GM19395 (cell line): Measurements from ENCODE around the gene TTLL6.
"Not testable (repeated sequence)": the region's sequence is repeated elsewhere in the genome, so short reads cannot be mapped to it uniquely, and the experiment has no call there.

Source experiments
- ATAC-seq: cut with Tn5 transposase; IDR thresholded peaks from one replicate; pipeline ENCODE4 v1.9.1; 2021; ENCODE audit warnings: mild to moderate bottlenecking, moderate library complexity; ENCODE audit not compliant: unreplicated experiment

Gene TTLL6

DNA sequence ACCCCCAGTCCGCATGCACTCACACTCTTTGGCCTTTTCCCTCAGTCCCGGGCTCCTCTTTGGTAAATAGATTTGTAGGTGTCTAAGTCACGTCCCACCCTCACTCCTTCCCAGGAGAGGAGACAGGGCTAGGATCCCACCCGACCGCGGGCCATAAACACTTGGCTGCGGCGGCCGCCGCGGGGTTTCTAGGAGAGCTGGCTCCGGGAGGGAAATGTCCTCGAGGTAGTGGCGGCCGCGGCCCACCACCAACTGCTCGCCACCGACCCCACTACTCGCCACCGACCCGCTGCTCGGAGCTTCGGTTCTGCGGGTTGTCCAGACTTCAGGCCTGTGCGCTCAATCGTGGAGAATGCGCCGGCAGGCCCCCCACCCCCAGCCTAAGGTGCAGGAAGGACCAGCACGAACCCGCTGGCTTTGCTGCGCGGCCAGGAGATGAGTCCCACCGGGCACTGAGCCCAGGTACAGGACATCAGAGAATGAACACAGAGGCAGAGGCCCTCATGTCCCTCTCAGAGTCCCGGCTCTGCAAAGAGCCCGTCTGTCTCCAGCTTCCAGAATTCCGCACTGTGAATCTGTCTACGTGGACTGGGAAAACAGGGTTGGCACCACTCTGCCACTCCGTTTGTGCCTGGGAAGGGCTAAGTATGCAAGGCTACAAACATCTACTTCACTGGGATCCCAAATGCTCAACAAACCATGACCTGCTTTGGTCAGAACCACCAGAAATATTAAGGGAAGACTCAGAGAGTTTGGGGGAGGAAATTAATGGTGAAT lies 91.6 kb downstream of the TTLL6 start:
- no peak for ATAC-seq

DNA sequence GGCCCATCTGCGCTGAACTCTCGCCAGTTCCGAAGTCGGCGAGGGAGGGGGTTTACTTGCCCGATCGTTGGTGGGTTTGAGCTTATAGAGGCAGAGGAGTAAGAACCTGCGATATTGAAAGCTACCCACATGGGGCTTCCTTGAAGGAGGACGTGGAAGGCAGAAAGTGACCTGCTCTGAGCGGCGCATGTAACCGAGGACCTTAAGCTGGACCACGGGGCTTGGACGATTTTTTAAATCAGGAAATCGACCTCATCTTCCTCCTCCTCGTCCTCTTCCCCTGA lies 92.1 kb downstream of the TTLL6 start:
- no peak for ATAC-seq

DNA sequence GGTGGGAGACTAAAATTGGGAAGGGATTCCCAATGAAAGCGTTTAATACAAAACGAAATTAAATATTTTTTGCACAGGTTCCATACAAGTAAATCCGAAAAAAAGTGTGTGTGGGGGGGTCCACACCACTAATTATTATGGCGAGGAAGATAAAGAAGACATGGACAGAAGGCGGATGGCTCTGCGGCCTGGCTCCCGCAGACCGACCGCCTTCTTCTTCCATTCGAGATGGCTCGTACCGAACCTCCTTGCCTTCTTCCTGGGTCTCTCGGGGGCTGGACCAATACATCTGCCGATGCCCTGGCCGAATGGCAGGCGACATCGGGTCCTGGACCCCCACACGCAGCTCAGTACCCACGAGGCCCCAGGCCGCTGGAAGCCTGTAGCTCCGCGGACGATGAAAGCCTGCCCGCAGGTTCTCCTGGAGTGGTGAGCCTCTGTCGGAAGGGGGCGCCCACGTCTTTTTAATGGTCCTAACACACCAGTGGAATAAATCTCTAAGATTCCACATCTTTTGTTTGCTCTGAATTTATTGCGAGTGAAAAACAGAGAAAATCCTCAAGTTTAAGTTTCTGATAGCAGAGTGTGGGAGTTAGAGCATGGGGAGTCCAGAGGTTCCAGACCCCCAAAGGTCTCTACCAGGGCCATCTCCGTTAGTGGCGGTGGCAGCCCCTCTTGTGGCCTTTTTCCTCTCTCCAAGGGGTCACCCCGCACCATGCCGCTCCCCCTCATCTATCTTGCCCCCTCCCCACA lies 92.6 kb downstream of the TTLL6 start:
- no peak for ATAC-seq

DNA sequence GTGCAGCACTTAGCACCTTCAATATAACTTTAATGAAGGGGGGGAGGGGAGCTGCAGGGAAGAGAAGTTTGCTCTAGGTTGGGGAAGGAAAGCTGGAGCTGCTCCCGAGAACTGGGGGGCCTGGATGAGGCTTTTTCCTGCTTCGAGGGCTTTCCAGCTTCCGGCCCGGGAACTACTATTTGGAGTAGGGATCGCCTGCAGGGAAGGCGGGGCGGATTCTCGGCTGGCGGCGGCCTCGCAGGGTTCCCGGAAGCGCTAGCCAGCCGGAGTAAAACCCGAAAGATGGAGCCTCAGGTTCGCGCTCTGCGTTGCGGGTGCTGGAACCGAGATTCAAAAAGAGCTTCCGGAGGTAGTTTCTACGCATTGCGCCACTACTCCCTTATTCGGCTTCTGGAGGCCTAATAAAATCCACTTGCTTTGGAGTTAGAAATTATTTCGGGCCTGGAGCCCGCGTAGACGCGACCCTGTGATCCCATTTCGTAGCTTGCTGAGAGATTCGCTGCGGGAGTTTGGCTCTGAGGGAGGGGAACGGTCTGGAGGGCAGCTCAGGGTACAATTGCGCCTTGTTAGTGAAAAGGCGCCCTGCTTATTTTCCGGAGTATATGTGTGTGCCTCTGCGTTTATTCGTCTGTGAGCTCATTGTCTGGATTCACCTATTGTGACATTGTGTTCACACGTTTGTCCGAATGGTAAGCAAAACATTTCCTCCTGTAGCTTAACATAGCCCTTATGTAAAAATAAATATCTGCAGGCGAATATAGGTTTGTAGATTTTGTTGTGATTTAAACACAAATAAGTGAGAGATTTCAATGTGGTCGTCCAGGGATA lies 93.4 kb downstream of the TTLL6 start:
- ATAC-seq = no peak

DNA sequence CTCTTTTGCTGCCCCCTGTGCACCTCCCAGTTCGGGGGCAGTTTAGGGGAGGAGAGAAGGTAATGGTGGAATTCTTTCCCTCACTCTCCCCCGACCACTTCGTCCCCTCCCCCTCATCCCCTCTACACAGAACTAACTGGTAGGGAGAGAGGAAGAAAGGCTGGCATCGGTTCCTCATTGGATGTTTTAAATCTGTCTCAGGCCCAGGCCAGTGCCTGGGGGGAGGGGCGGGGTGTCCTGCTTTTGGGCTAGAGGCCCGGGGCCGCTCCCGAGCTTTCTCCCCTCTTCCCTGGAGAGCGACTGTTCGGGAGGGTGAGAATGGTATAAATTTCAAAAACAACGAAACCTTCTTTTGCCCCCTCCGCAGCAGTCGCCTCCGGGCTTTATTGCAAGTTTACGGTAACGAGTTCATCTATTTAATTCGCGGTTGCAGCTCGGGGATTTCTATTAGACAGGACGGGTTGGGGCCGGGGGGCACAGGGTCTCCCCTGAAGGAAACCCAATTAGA lies 94.1 kb downstream of the TTLL6 start, which contains the start of gene PRAC2:
PRAC2 (plus strand) TSS at position 271 of the 508 bp plus-strand sequence. CDS start 1,226 bp downstream, outside the sequence.
- ATAC-seq = no peak

DNA sequence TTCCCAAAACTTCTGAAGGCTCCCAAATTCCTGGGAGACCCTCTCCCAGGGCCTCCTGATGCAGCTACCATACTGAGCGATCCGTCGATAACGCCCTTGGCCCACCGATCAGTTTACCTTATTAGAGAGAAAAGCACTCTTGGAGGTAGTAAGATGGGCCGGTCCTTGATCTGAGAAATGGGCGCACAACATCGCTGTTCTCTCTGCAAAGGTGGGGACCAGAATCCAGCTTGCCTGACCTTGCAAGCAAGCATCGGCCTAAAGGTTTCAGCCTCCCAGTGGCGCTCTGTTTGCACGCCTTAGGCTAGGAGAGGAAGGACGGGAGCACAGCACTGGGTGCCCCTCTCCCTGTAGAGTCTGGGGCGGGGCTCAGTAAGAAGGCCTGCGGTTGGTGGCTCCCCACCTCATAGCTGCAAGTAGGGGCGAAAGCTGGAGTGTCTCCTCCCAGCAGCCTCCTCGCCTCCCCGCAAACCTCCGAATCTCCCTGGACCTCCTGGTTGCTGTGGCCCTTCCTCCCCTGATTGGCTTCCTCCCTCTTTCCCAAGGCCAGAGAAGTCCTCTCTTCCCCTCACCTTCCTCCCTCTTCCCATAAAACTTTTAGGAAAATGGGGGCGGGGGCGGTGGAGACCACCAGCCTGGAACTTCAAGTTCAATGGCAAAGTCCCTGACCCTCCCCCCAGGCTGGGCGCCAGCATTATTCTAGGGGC lies 94.7 kb downstream of the TTLL6 start, which contains the start of gene PRAC1:
PRAC1 (minus strand) TSS at position 318 of the 707 bp plus-strand sequence; CDS start at position 192, 126 bp downstream.
- ATAC-seq = no peak

DNA sequence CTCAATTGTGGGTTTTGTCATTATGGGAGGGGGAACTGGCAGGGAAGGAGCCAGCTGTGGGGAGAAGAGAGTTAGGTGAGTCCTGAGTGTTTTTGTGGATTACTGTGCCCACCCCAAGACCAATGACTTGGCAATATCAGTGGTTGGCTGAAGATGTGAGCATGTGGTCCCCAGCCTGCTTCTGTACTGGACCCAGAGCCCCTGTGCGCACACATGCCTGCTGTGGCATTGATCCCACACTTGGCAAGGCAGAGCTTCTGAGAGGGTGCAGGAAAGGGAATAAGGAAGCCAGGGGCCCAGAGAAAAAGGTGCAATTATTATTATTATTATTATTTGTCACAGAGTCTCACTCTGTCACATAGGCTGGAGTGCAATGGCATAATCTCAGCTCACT lies 96.0 kb downstream of the TTLL6 start:
- no peak for ATAC-seq

DNA sequence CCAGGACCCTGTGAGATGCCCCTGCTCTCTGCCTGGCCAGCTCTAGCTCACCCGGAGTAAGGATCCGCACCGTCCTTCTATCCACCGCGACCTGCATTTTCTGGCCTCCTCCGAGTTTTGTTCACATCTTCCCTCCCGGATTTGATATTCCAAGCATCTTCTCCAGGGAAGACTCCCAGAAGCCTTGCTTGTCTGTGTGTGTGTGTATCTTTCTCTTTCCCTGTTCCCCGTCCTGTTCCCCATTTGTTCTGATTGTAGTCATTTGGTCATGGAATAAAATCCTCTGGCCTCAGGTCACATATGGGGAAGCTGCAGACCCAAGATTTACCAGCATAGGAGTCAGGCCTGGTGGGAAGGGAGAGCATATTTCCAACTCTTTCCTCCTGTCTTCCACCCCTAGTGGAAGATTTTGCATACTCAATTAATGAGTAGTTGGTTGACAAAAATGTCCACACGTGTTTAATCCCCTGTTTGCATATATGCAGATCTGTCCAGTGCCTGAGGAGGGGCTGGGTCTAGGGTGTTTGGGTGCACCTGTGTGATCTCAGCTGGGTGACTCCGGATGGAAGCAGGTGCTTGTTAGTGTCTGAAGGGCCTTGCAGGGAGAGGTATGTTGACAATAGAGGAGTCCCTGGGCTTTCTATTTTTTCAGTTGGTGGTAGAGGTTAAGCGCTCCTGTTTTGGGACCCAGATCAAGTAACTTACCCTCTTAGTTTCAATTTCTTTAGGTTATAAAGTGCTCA lies 96.6 kb downstream of the TTLL6 start:
- ATAC-seq = no peak

DNA sequence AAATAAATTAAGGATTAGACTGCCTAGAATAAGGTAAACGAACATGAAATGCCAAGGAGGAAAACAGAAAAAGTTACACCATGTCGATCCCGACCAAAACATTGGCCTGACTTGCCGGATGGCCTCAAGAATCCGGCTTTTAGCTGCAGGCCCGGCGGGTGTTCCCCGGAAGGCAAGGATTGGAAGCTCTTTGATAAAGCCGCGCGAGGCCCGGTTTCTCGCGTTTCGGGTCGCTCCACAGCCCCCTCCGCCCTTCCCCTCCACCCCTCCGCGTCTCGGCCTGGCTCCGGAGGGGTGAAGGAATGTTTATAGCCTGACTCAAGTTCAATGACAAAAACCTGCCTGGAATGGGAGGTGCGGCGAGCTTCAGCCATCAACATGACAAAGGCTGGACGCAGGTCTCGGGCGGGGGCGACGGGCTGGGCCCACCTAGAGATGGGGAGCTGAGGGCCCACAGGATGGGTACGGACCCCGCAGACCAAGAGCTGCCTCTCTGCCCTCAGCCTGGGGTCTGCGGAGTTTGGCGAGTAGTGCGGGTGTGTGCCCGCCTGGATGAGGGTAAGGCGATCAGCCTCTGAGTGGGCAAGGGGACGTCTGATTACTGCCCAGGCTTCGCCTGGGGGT lies 97.3 kb downstream of the TTLL6 start:
- no peak for ATAC-seq

DNA sequence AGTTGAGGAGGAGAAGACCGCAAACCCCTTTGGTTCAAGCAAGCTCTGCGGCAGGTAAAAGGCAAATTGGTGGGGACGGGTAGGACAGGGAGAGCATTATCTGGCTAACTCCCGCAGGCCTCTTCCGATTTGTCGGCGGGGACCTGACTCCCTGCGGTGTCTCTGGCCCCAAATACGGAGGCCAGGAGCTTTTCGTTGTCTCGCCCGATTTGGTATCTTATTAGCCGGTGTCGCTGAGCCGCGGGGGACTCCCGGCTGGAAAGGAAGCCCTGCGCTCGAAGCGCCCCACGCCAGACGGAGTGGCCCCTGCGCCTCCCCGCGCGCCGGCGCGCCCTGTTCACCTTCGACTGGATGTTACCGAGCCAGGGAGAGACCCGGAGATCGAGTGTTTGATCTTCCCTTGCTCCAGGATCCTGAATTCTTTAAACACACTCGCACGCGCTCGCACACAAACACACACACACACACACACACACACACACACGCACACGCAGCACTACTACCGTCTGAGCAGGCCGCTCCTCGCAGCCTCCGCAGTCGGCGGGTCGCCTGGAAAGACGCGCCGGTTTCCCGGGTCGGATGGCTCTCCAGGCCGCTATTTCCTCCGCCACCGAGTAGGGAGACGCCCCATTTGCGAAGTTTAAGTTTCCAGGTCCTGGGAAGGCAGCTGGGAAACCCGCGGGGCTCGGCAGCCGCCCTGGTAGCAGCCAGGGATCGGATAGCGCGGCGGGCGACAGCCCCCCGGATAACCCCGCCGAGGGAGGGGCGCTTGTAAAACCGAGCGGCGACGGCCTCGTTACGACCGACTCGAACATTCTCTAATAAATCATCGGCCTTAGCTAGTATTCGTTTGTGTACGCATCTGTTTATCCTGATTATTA lies 98.0 kb downstream of the TTLL6 start:
- no peak for ATAC-seq

DNA sequence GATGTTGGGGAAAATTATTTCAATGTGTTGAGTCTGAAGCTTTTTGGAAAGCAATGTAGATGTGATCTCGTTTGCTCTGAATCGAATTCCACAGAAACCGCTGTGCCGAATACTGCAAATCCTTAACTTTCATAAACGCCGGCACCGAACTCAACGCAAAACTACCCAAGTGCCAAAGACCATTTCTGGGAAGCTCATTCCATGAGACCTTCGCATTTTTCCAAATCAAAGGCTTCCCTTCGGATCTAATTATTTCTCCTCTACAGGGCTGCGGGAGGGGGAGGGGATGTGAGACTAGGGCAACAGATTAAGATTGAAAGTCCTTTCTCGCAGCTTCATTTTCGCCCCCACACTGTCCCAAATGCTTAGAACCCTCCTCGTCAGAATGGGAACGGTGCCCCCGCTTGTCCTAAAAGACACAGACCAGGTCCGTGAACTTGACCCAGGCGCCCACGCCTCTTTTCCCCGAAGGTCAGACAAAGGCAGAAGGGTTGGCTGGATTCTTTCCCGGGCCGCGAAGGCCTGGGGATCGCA lies 98.7 kb downstream of the TTLL6 start:
- ATAC-seq = no peak

DNA sequence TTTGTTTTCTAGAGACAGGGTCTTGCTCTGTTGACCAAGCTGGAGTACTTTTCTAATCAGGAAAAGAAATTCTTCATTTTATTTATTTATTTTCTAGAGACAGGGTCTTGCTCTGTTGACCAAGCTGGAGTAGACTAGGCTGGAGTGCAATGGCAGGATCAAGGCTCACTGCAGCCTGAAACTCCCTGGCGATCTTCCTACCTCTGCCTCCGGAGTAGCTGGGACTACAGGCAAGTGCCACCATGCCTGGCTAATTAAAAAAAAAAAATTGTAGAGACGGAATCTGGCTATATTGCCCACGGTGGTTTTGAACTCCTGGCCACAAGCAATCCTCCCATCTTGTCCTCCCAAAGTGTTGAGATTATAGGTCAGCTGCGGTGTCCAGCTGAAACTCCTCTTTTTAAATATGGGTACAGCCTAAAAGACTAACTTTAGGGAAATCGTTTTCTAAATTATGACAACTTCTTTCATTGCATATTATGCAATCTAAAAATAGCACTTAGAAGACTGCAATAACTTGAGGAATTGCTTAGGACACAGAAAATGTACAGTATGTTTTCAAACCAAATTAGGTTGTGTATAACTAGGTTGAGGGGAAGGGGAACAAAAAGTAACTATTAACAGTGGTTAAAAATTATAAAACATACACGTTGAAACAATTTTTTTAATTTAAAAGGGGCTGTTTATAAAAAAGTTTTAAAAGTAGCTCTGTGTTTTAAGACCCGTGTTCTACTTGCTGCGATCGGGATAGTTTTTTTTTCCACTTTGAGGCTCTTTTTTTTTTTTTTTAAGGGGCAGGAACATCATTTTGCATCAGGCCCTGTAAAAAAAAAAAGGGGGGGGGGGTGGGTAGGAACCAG lies 99.4 kb downstream of the TTLL6 start:
- no peak for ATAC-seq

DNA sequence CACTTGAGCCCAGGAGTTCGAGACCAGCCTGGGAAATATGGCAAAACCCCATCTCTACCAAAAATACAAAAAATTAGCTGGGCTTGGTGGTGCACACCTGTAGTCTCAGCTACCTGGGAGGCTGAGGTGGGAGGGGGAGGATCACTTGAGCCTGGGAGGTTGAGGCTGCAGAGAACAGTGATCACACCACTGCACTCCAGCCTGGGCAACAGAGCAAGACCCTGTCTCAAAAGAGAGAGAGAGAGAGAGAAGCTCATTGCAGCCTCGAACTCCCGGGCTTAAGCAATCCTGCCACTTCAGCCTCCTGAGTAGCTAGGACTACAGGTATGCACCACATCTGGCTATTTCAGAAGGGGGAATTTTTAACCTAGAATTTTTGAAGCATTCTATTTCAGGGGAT lies 100.5 kb downstream of the TTLL6 start:
- not testable (repeated sequence) for ATAC-seq

DNA sequence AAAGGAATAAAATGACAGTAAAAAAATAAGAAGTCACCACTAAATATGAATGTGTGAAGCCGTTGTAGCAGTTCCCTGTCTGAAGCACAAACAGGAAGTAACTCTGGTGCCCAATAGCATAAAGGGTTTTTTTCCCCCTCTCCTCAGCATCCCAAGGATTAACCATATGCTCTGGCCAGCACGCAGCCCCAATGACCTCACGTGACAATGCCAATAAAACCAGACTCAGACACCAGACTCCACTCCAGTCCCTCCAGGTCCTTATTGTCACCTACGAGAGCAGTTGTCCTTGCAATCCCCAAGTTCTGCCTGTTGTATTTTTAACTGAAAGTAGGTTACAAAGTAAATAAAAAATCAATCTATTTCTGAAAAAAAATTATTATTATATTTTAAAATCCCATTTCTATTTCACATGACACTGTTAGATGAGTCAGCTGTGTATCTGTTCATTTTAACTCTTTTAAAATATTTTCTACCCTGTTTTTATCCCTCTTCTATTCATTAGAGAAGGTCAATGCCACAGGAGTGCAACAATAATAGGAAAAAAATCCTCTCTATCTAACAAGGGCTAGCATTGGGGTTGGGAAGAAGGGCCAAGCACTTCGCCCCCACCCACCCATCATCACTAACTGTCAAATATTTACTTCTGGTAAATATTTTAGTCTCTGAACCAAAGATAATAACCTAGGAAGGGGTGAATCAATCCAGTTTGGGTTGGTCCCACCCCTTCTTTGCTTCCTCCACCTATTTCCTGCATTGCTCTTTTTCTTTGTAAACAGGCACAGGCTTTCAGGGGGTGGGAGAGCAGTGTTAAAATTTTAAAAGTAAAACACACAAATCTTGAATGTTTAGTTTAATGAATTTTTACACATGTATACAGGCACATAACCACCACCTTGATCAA lies 101.3 kb downstream of the TTLL6 start:
- ATAC-seq = no peak
